ENCODE results near the gene KCNIP4.

- TF ChIP-seq CTCF (IDR thresholded peaks at IDR 0.05) (no peak), EZH2 (IDR thresholded peaks at IDR 0.05) (no peak), EZH2phosphoT487 (IDR thresholded peaks at IDR 0.05) (no peak)
These were observed 935.1 kb downstream of the KCNIP4 start for GRCh38 chr4:21013501-21013900.
